ENCODE results near the gene MRPL2.

The MRPL2 gene

DNA sequence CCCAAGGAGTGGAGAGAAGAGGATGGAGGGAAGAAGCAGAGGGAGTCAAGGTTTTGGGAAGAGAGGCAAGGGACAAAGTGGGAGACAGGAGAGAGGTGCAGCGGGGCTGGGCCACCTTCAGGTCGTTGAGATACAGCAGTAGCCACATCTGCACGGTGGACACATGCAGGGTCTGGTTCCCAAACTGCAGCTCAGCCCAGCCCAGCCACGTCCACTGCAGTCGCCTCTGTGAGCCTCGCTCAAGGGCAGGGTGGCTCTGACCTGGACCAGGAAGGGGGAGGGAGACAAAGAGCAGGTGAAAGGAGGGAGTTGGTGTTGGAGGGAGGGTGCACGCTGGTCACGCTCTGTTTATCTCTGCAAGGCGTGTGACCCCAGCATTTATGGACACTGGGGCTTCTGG is 20.5 kb downstream of the MRPL2 start:
- DNase-seq (ENCODE audit: low spot score), result no peak
- Histone ChIP-seq H3K4me3 (no peak overlapping the region), H3K27ac (no peak overlapping the region)
- no peak for TF ChIP-seq CTCF (IDR thresholded peaks at IDR 0.05)

GRCh38 chr6:43037706-43038105 is 21.5 kb downstream of the MRPL2 start:
- Histone ChIP-seq H3K27ac (no peak overlapping the region), H3K4me3 (no peak overlapping the region)
- no peak for DNase-seq (ENCODE audit: low spot score)
- no peak for TF ChIP-seq CTCF (IDR thresholded peaks at IDR 0.05)

GRCh38 chr6:43037197-43037596 is 22.0 kb downstream of the MRPL2 start:
- Histone ChIP-seq H3K4me3 (no peak overlapping the region), H3K27ac (no peak overlapping the region)
- no peak for DNase-seq (ENCODE audit: low spot score)
- no peak for TF ChIP-seq CTCF (IDR thresholded peaks at IDR 0.05)

GRCh38 chr6:43036712-43037111 is 22.5 kb downstream of the MRPL2 start:
- TF ChIP-seq CTCF (IDR thresholded peaks at IDR 0.05), result no peak
- Histone ChIP-seq H3K4me3 (no peak overlapping the region), H3K27ac (no peak overlapping the region)
- DNase-seq (ENCODE audit: low spot score), result no peak

- TF ChIP-seq CTCF (IDR thresholded peaks at IDR 0.05), result no peak
- Histone ChIP-seq H3K4me3 (no peak overlapping the region), H3K27ac (no peak overlapping the region)
- no peak for DNase-seq (ENCODE audit: low spot score)
Measured at GRCh38 chr6:43035495-43036194, 23.6 kb downstream of the MRPL2 start.

DNA sequence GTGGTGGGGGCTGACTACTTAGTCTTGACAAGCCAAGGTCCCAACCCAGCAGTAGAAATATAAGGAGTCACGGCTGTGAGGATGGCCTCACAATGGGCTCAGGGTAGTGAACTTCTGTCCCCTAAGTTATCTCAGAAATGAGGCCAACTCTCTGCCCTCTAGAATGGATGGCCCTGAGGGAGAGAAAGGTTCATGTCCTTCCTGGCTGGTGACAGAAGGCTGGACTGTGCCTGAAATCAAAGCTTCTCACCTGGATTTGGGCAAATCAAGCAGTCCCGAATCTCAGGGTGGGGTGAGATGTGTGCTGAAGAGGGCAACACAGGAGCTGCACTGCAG is 25.1 kb downstream of the MRPL2 start:
- TF ChIP-seq CTCF (IDR thresholded peaks at IDR 0.05), result no peak
- no peak overlapping the region for H3K4me3 ChIP-seq
- no peak overlapping the region for H3K27ac ChIP-seq
- no peak for DNase-seq (ENCODE audit: low spot score)

DNA sequence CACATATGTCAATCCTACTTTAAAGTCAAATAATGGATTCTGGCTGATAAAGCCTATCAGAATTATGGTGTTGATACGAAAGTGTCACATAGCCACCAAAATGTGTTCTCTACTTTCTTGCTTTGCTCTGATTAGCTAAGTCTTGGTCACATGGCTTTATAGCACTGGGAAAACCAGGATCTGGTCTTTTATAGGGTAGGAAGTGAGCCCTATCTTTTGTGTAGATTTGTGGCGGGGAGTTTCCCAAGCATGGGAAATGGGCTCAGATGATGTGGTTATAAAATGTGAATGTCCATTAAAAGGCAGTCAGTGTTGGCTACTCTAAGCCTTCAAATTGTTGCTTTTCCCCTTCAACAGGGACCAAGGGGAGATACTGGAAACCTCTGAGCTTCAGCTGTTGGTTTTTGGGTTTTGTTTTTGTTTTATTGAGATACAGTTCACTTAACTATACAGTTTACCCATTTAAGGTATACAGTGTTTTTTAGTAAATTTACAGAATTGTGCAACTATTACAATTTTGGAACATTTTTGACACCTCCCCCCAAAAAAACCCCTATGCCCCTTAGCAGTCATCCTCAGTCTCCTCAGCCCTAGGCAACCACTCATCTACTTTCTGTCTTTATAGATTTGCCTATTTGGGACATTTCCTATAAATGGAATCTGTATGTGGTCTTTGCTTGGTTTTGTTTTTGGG is 25.6 kb downstream of the MRPL2 start:
- TF ChIP-seq CTCF (IDR thresholded peaks at IDR 0.05), result no peak
- DNase-seq (ENCODE audit: low spot score), result no peak
- Histone ChIP-seq H3K4me3 (no peak overlapping the region), H3K27ac (no peak overlapping the region)
